Measurements from ENCODE around the gene TRABD2B. TPM values are rescaled to one million over a fixed set of nuclear protein-coding genes. Genes with fewer than 3 reads are reported as not detected.

The TRABD2B gene
- polyA plus RNA-seq, 1 of the 3 experiments (the other 2 are of a cell fraction) = 0.03 TPM

DNA sequence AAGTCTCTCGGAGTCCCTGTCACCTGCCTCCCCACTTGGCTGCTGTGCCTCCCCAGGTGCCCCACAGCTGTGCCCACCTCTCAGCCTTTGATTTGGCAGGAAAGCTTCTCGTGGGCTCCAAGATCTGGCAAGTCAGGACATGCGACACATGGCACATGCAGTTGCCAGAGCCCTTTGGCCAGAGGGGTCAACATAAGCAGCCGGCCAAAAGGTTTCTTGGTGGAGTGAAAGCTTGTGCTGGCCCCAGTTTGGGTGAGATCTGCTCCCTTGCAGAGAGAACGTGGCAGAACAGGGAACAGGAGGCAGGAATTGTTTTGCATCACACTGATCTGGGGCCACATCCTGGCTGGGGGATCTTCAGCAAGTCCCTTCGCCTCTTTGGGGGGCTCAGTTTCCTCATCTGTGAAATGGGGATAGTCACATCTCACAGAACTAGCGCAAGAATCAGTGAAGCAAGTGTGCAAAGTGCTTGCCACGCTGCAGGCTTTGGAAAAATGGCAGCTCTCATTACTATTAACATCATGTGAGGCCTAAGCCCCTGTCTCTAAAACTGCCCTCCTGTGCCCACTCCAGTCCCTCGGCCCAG is 232.6 kb downstream of the TRABD2B start (continued):
- TF ChIP-seq IRF3 (IDR thresholded peaks at IDR 0.05; ENCODE audit: low read depth, low read length) (no peak), CHD2 (IDR thresholded peaks at IDR 0.05; ENCODE audit: low read length, partially characterized antibody) (no peak), FOSL2 (IDR thresholded peaks at IDR 0.05; ENCODE audit: borderline replicate concordance, low read depth) (no peak), FOXJ3 (CRISPR knock-in tag; IDR thresholded peaks at IDR 0.05) (no peak), GATA2 (CRISPR knock-in tag; IDR thresholded peaks at IDR 0.05) (no peak), NRF1 (IDR thresholded peaks at IDR 0.05; ENCODE audit: low read depth, low read length) (no peak)

GRCh38 chr1:47763591-47764171 is 233.5 kb downstream of the TRABD2B start:
- Histone ChIP-seq H4K20me1 (ENCODE audit: insufficient read depth) (no peaks in the 10 kb centered on the region), H3K27me3 (ENCODE audit: insufficient read depth) (no peaks in the 10 kb centered on the region), H2AFZ (ENCODE audit: low read depth) (no peak overlapping the region), H3K9me2 (no peaks in the 10 kb centered on the region), H3K36me3 (replicated peaks in 1 of 2; ENCODE audit: control insufficient read depth in 1 of 2, insufficient read depth in 2 of 2, low read length in 1 of 2) (no peaks in the 10 kb centered on the region), H3K4me2 (no peak overlapping the region), H3K79me2 (ENCODE audit: insufficient read depth) (no peaks in the 10 kb centered on the region), H3K4me3 (ENCODE audit: low read depth in 2 of 2, low read length in 1 of 2) (no peak overlapping the region), H3K9ac (no peak overlapping the region), H3K9me3 (no peaks in the 10 kb centered on the region), H3F3A (replicated peaks; ENCODE audit: insufficient read depth) (no peaks in the 10 kb centered on the region), H3K4me1 (ENCODE audit: control insufficient read depth in 1 of 2, insufficient read depth in 2 of 2, low read depth in 1 of 2, low read length in 1 of 2) (peaks cover 0 to 11% of the 10 kb centered on the region in 2 experiments; a peak in 1 of 4 replicates), H3K27ac (ENCODE audit: low read depth in 2 of 2, low read length in 1 of 2) (no peak overlapping the region)
- TF ChIP-seq NRF1 (IDR thresholded peaks at IDR 0.05; ENCODE audit: low read depth, low read length) (no peak), EP300 (IDR thresholded peaks at IDR 0.05; ENCODE audit: borderline replicate concordance in 1 of 2, low read depth in 1 of 2, low read length in 1 of 2) (no peak), POLR2AphosphoS5 (IDR thresholded peaks at IDR 0.05; ENCODE audit: low read depth, low read length) (no peak), RCOR1 (IDR thresholded peaks at IDR 0.05; ENCODE audit: low read length) (no peak), GABPA (IDR thresholded peaks at IDR 0.05; ENCODE audit: low read depth) (no peak), MXI1 (IDR thresholded peaks at IDR 0.05; ENCODE audit: low read depth, low read length) (no peak), TCF12 (IDR thresholded peaks at IDR 0.05) (no peak), TEAD4 (IDR thresholded peaks at IDR 0.05; ENCODE audit: borderline replicate concordance, insufficient read depth) (no peak), EZH2phosphoT487 (IDR thresholded peaks at IDR 0.05; ENCODE audit: borderline replicate concordance, low read depth) (no peak), TAF1 (IDR thresholded peaks at IDR 0.05; ENCODE audit: borderline replicate concordance, low read depth, low read length) (no peak), FOSL2 (IDR thresholded peaks at IDR 0.05; ENCODE audit: borderline replicate concordance, low read depth) (no peak), RFX5 (IDR thresholded peaks at IDR 0.05; ENCODE audit: low read length) (no peak), NFIC (IDR thresholded peaks at IDR 0.05; ENCODE audit: borderline replicate concordance) (no peak), SIN3A (IDR thresholded peaks at IDR 0.05; ENCODE audit: borderline replicate concordance, low read depth, low read length) (no peak), RXRA (IDR thresholded peaks at IDR 0.05; ENCODE audit: borderline replicate concordance, low read depth) (no peak)
- TF ChIP-seq, protein P1, sequence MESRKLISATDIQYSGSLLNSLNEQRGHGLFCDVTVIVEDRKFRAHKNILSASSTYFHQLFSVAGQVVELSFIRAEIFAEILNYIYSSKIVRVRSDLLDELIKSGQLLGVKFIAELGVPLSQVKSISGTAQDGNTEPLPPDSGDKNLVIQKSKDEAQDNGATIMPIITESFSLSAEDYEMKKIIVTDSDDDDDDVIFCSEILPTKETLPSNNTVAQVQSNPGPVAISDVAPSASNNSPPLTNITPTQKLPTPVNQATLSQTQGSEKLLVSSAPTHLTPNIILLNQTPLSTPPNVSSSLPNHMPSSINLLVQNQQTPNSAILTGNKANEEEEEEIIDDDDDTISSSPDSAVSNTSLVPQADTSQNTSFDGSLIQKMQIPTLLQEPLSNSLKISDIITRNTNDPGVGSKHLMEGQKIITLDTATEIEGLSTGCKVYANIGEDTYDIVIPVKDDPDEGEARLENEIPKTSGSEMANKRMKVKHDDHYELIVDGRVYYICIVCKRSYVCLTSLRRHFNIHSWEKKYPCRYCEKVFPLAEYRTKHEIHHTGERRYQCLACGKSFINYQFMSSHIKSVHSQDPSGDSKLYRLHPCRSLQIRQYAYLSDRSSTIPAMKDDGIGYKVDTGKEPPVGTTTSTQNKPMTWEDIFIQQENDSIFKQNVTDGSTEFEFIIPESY (IDR thresholded peaks at IDR 0.05; ENCODE audit: borderline replicate concordance, low read depth) = no peak
- TF ChIP-seq, protein P2, sequence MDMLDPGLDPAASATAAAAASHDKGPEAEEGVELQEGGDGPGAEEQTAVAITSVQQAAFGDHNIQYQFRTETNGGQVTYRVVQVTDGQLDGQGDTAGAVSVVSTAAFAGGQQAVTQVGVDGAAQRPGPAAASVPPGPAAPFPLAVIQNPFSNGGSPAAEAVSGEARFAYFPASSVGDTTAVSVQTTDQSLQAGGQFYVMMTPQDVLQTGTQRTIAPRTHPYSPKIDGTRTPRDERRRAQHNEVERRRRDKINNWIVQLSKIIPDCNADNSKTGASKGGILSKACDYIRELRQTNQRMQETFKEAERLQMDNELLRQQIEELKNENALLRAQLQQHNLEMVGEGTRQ (IDR thresholded peaks at IDR 0.05; ENCODE audit: borderline replicate concordance, low read depth, low read length) = no peak
- TF ChIP-seq, protein P3, sequence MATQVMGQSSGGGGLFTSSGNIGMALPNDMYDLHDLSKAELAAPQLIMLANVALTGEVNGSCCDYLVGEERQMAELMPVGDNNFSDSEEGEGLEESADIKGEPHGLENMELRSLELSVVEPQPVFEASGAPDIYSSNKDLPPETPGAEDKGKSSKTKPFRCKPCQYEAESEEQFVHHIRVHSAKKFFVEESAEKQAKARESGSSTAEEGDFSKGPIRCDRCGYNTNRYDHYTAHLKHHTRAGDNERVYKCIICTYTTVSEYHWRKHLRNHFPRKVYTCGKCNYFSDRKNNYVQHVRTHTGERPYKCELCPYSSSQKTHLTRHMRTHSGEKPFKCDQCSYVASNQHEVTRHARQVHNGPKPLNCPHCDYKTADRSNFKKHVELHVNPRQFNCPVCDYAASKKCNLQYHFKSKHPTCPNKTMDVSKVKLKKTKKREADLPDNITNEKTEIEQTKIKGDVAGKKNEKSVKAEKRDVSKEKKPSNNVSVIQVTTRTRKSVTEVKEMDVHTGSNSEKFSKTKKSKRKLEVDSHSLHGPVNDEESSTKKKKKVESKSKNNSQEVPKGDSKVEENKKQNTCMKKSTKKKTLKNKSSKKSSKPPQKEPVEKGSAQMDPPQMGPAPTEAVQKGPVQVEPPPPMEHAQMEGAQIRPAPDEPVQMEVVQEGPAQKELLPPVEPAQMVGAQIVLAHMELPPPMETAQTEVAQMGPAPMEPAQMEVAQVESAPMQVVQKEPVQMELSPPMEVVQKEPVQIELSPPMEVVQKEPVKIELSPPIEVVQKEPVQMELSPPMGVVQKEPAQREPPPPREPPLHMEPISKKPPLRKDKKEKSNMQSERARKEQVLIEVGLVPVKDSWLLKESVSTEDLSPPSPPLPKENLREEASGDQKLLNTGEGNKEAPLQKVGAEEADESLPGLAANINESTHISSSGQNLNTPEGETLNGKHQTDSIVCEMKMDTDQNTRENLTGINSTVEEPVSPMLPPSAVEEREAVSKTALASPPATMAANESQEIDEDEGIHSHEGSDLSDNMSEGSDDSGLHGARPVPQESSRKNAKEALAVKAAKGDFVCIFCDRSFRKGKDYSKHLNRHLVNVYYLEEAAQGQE (IDR thresholded peaks at IDR 0.05; ENCODE audit: low read depth, low read length) = no peak
- 46% methylated on average over 6 of the region's 9 CpGs for WGBS (ENCODE audit: low lambda C conversion rate)
- ChIA-PET POLR2A (no interaction called here), CTCF (interaction anchor here (1.2 to 4.0 kb wide), 5 partner anchors 8 to 328 kb away, joined by 3 to 22 read pairs (median 3); no protein-coding TSS in a partner anchor)
- no peak for DNase-seq

All from SK-N-SH (cell line).